GM12873 (cell line): ENCODE measurements around the gene ATP10A.

Experiments
- CTCF ChIP-seq: IDR thresholded peaks from 2 replicates; pipeline ENCODE4 v1.5.1; 2012; ENCODE audit warnings: low read depth, mild to moderate bottlenecking, moderate library complexity, low read length, control low read depth; ENCODE audit not compliant: insufficient read depth; ENCODE audit errors: missing control alignments

Gene ATP10A

GRCh38 chr15:25830844-25831451 is 32.2 kb downstream of the ATP10A start:
- no peak for TF ChIP-seq CTCF

GRCh38 chr15:25829073-25829472 is 34.1 kb downstream of the ATP10A start:
- TF ChIP-seq CTCF = no peak

- no peak for TF ChIP-seq CTCF
Observed at GRCh38 chr15:25825207-25825606, 37.9 kb downstream of the ATP10A start.

GRCh38 chr15:25824618-25825017 is 38.5 kb downstream of the ATP10A start:
- no peak for TF ChIP-seq CTCF

- no peak for TF ChIP-seq CTCF
Observed at GRCh38 chr15:25812845-25813244, 50.3 kb downstream of the ATP10A start.

- no peak for TF ChIP-seq CTCF
Observed at GRCh38 chr15:25812073-25812472, 51.1 kb downstream of the ATP10A start.

GRCh38 chr15:25811481-25811906 is 51.6 kb downstream of the ATP10A start:
- TF ChIP-seq CTCF = no peak

GRCh38 chr15:25810631-25811091 is 52.5 kb downstream of the ATP10A start:
- no peak for TF ChIP-seq CTCF
